Cardiac muscle cell (in vitro differentiated cells and primary cell): ENCODE results near the gene PCAT6. TPM values are rescaled to one million over a fixed set of nuclear protein-coding genes. Genes with fewer than 3 reads are reported as not detected.

ENCODE experiments used
- DNase-seq, 2 donors: peaks; one replicate each; pipeline versions ENCODE4 v3.0.0 to v3.0.0-alpha.2; 2010 to 2017; ENCODE audit warnings: low read depth in 1 of 2, low spot score in 1 of 2
- H3K27ac ChIP-seq: fragments of 200-600 bp; sonication (generic); 2 replicates; pipeline ENCODE4 v1.5.1; 2016
- H3K27me3 ChIP-seq: fragments of 200-600 bp; sonication (generic); 2 replicates; pipeline ENCODE4 v1.6.0; 2016; ENCODE audit warnings: control low read depth
- H3K36me3 ChIP-seq: fragments of 200-600 bp; sonication (generic); 2 replicates; pipeline ENCODE4 v1.5.1; 2016; ENCODE audit warnings: control low read depth
- H3K4me1 ChIP-seq: fragments of 200-600 bp; sonication (generic); 2 replicates; pipeline ENCODE4 v1.8.1; 2017; ENCODE audit warnings: low read depth, mild to moderate bottlenecking, mixed run types
- H3K4me3 ChIP-seq: fragments of 200-600 bp; sonication (generic); 2 replicates; pipeline ENCODE4 v1.5.1; 2016; ENCODE audit warnings: mild to moderate bottlenecking
- H3K9me3 ChIP-seq: fragments of 200-600 bp; sonication (generic); 2 replicates; pipeline ENCODE4 v1.5.1; 2017; ENCODE audit warnings: low read depth, mild to moderate bottlenecking, control low read depth
- polyA plus RNA-seq: library from polyadenylated mRNA; unstranded; fragments of >200 nt; fragmentation: Nextera tagmentation; extraction: Ambion mirVana; gene quantifications from 2 replicates; pipeline ENCODE4 v1.2.1, GENCODE V29; 2016
- total RNA-seq: library from RNA; depleted of rRNA; stranded (reverse); fragments of >200 nt; gene quantifications from 2 replicates; pipeline ENCODE4 v1.2.3, GENCODE V29; 2016
- TF ChIP-seq, protein P1 (sequence below): IDR thresholded peaks from 2 replicates; pipeline ENCODE4 v1.5.1; 2012; ENCODE audit warnings: low read depth, mild to moderate bottlenecking, low read length

The PCAT6 gene
- total and polyA plus RNA-seq, 2 experiments from 2014 or later: 19.8 to 67.4 TPM

DNA sequence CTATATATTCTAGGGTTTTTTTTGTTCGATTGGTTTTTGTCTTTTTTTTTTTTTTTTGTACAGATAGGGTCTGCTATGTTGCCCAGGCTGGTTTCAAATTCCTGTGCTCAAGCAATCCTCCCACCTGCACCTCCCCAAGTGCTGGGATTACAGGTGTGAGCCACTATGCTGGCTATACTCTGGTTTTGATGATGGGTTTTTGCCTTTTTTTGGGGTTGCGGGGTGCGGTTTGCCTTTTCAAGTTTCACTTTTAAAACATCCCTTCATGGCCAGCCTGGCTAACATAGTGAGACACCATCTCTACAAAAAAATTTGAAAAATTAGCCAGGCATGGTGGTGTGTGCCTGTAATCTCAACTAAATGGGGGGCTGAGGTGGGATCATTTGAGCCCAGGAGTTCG lies 12.5 kb upstream of the PCAT6 start:
- no peak overlapping the region for H3K27ac ChIP-seq
- no peaks in the 10 kb centered on the region for H3K27me3 ChIP-seq
- no peaks in the 10 kb centered on the region for H3K4me1 ChIP-seq
- no peak overlapping the region for H3K4me3 ChIP-seq
- TF ChIP-seq, protein P1, sequence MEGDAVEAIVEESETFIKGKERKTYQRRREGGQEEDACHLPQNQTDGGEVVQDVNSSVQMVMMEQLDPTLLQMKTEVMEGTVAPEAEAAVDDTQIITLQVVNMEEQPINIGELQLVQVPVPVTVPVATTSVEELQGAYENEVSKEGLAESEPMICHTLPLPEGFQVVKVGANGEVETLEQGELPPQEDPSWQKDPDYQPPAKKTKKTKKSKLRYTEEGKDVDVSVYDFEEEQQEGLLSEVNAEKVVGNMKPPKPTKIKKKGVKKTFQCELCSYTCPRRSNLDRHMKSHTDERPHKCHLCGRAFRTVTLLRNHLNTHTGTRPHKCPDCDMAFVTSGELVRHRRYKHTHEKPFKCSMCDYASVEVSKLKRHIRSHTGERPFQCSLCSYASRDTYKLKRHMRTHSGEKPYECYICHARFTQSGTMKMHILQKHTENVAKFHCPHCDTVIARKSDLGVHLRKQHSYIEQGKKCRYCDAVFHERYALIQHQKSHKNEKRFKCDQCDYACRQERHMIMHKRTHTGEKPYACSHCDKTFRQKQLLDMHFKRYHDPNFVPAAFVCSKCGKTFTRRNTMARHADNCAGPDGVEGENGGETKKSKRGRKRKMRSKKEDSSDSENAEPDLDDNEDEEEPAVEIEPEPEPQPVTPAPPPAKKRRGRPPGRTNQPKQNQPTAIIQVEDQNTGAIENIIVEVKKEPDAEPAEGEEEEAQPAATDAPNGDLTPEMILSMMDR: no peak
- H3K36me3 ChIP-seq: no peaks in the 10 kb centered on the region
- H3K9me3 ChIP-seq: no peaks in the 10 kb centered on the region
- no peak for DNase-seq

DNA sequence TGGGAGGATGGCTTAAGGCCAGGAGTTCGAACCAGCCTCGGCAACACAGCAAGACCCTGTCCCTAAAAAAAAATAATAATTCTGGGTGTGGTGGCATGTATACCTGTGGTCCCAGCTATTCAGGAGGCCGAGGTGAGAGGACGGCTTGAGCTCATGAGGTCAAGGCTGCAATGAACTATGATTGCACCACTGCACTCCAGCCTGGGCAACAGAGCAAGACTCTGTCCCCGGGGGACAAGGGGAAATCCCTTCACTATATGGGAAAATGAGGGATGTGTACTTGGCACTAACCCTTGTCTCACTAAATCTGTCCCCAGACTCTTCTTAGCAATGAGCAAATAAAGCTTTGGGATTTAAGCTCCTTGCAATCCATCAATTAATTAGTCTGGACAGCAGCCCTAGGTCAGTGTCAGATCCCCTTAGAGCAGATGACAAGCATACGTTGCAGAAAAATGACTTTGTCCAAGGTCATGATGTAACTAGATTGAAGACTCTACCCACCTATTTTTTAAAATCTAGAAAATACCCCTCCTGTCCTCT lies 11.9 kb upstream of the PCAT6 start:
- Histone ChIP-seq H3K27me3 (no peaks in the 10 kb centered on the region), H3K4me3 (no peak overlapping the region), H3K27ac (no peak overlapping the region), H3K36me3 (no peaks in the 10 kb centered on the region), H3K9me3 (no peaks in the 10 kb centered on the region), H3K4me1 (no peaks in the 10 kb centered on the region)
- no peak for DNase-seq
- TF ChIP-seq, protein P1: no peak

DNA sequence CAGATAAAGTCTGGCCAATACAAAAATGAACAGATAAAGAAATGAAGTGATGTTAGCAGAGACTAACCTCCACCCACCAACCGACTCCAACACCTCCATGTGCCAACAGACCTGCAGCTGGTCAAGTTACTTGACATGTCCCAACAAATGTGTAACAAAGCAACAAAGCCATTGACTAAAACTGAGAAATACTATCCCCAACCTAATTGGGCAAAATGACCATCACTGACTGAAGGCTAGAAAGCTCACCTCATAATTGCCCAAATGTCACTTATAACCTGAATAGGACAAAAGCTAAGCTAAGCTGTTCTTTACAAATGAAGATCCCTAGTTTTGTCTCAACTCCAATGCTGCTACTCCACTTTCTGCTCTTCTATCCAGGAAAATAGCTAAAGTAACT lies 10.0 kb upstream of the PCAT6 start:
- DNase-seq: no peak
- Histone ChIP-seq H3K36me3 (no peaks in the 10 kb centered on the region), H3K4me3 (no peak overlapping the region), H3K27ac (no peak overlapping the region), H3K9me3 (no peaks in the 10 kb centered on the region), H3K4me1 (peaks cover 18% of the 10 kb centered on the region), H3K27me3 (no peaks in the 10 kb centered on the region)
- TF ChIP-seq, protein P1: no peak

DNA sequence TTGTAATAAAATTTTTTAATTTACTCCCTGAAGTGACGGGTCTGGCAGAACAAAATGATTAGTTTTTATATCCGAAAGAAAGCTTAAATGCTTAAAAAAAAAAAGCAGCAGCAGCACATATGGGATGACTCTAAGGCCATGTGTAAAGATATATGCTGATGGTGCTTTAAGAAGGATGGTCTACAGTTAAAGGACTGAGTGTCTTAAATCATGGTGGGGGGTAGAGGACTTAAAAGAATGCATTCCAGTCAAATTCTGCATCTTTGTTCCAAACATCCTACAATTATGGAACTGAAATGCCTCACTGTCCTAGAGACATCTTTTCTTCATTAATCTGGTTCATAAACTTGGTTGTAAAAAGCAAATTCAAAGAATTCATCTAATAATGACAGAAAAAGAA lies 9.6 kb upstream of the PCAT6 start:
- DNase-seq: no peak
- H3K36me3 ChIP-seq: no peaks in the 10 kb centered on the region
- no peaks in the 10 kb centered on the region for H3K27me3 ChIP-seq
- no peak overlapping the region for H3K27ac ChIP-seq
- H3K4me3 ChIP-seq: no peak overlapping the region
- peaks cover 19% of the 10 kb centered on the region for H3K4me1 ChIP-seq
- H3K9me3 ChIP-seq: no peaks in the 10 kb centered on the region
- TF ChIP-seq, protein P1: no peak

DNA sequence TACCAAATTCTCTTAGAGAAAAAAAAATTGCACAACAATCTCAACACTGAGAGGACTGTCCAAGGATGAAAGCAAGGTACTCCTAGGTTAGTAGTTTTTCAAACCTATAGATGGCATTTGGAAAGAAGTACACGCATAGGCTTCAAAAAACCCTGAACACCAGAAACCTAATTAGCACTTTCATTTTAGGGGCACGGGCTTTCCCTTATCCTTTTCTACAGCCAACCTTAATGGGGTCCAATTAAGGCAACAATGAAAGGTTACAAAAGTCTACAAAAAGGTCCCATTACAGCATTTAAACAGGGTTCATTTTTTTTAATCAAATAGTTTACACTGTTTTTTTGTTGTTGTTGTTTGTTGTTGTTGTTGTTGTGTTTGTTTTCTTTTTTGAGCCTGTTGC lies 8.7 kb upstream of the PCAT6 start:
- Histone ChIP-seq H3K36me3 (no peaks in the 10 kb centered on the region), H3K27me3 (no peaks in the 10 kb centered on the region), H3K4me1 (peaks cover 19% of the 10 kb centered on the region), H3K4me3 (no peak overlapping the region), H3K27ac (no peak overlapping the region), H3K9me3 (no peaks in the 10 kb centered on the region)
- no peak for DNase-seq
- TF ChIP-seq, protein P1: no peak
